ENCODE measurements around the gene MAN1A2.

GRCh38 chr1:117466761-117467160 is 99.5 kb downstream of the MAN1A2 start:
- TF ChIP-seq CTCF (IDR thresholded peaks at IDR 0.05; ENCODE audit: borderline replicate concordance, extremely low read depth, low read length, poor library complexity, severe bottlenecking) (no peak), EZH2 (IDR thresholded peaks at IDR 0.05; ENCODE audit: borderline replicate concordance, low read depth, low read length, severe bottlenecking) (no peak)

Data from DND-41 (cell line).